Activated B cell treated with CpG ODN at 0.5 μM for 24 hours (primary cell): Measurements from ENCODE around the gene TGFBRAP1. TPM values are rescaled to one million over a fixed set of nuclear protein-coding genes. Genes with fewer than 3 reads are reported as not detected.

ENCODE experiments used
- ATAC-seq: fragments of 200-7000 bp; cut with Tn5 transposase; one replicate; pipeline ENCODE4 v1.10.0; 2021; ENCODE audit warnings: low read depth, mild to moderate bottlenecking, moderate library complexity
- CTCF ChIA-PET: fragments of 350-600 bp; sonication (Branson Sonifier 250); formaldehyde crosslinking; loops from one replicate; lab custom pipeline; 2021; ENCODE audit warnings: antibody characterized with exemption; lab: Charles Lee
- POLR2A ChIA-PET: fragments of 350-600 bp; sonication (Branson Sonifier 250); formaldehyde crosslinking; loops from one replicate; lab custom pipeline; 2021; ENCODE audit warnings: antibody characterized with exemption; lab: Charles Lee
- DNase-seq: peaks from one replicate; pipeline ENCODE4 v3.0.0; 2022
- H3K27ac Mint-ChIP-seq: one replicate; pipeline ENCODE4 v1.8.0; 2020; ENCODE audit warnings: mixed read lengths
- H3K27me3 Mint-ChIP-seq: one replicate; pipeline ENCODE4 v1.8.0; 2021; ENCODE audit warnings: mixed read lengths
- H3K36me3 Mint-ChIP-seq: one replicate; pipeline ENCODE4 v1.8.0; 2021; ENCODE audit warnings: low read depth, mixed read lengths
- H3K4me1 Mint-ChIP-seq: one replicate; pipeline ENCODE4 v1.8.0; 2021; ENCODE audit warnings: mixed read lengths
- H3K4me3 Mint-ChIP-seq: one replicate; pipeline ENCODE4 v1.8.0; 2020; ENCODE audit warnings: mild to moderate bottlenecking, mixed read lengths
- H3K9me3 Mint-ChIP-seq: one replicate; pipeline ENCODE4 v1.8.0; 2020; ENCODE audit warnings: mixed read lengths
- CTCF ChIP-seq: fragments of 200-600 bp; IDR thresholded peaks from one replicate; pipeline ENCODE4 v1.8.0; 2022; ENCODE audit warnings: antibody characterized with exemption, mild to moderate bottlenecking
- intact Hi-C: fragments of 100-400 bp; cut with micrococcal nuclease; formaldehyde crosslinking; loops from one replicate; pipeline ENCODE4 v1.15.1; 2024
- total RNA-seq: library from RNA; stranded (reverse); gene quantifications from 2 replicates; pipeline ENCODE4 v1.2.3, GENCODE V29; 2022

TGFBRAP1 gene
- total RNA-seq, 1 donor from 2014 or later = 25.2 TPM

GRCh38 chr2:105269426-105269825, 60.1 kb downstream of the TGFBRAP1 start:
- DNase-seq (no peak), ATAC-seq (no peak)
- no peak for TF ChIP-seq CTCF
- ChIA-PET POLR2A (no interaction called here), CTCF (no interaction called here)
- H3K4me1 Mint-ChIP-seq = no peaks in the 10 kb centered on the region
- no peaks in the 10 kb centered on the region for H3K27me3 Mint-ChIP-seq
- no peak overlapping the region for H3K27ac Mint-ChIP-seq
- peaks cover 97% of the 10 kb centered on the region for H3K36me3 Mint-ChIP-seq
- H3K9me3 Mint-ChIP-seq = no peaks in the 10 kb centered on the region
- H3K4me3 Mint-ChIP-seq = no peak overlapping the region
- intact Hi-C loops = no loop called here

DNA sequence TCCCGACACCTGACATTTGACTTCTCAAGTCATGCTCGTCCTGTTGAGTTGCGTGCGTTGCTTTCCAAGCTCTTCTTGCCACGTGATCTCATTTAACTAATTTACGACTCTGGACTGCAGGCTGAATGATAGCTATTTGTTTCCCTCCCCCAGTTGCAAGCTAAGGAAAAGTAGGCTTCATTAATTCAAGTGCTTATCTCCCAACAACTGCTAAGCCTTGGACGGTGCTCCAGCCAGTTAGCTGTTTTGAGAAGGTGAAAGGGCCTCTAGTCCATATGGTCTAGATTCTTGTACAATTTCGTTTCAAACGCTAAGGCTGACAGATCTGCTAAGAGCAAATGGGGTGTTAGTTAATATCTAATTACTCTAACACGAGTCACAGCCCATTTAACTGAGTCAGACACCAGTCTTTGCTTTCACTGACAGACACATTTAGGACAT, 66.9 kb downstream of the TGFBRAP1 start:
- CTCF ChIA-PET = no interaction called here
- no peak for ATAC-seq
- intact Hi-C loops = no loop called here
- Mint-ChIP-seq H3K4me3 (no peak overlapping the region), H3K4me1 (no peaks in the 10 kb centered on the region), H3K36me3 (peaks cover 48% of the 10 kb centered on the region), H3K9me3 (no peaks in the 10 kb centered on the region), H3K27ac (no peak overlapping the region), H3K27me3 (no peaks in the 10 kb centered on the region)
- TF ChIP-seq CTCF = no peak
- POLR2A ChIA-PET = no interaction called here
- DNase-seq = no peak

DNA sequence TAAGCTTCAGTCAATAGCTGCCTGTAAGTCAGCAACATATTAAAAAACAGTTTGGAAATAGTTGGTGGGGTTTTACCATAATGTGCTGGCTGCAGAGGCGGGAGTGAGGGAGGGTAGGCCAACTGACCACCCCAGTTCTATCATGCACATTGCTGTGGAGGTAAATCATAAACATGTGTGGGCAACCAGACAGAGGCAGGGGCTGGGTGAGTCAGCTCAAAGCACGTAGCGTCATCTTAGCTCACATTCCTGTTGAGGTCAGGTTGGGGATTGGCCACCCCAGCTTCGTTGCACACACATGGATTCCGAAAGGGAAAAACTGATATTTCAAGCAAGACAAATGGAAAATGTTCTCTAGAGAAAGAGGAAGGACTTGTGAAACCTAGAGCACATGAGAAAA, 68.5 kb downstream of the TGFBRAP1 start:
- no peak overlapping the region for H3K27ac Mint-ChIP-seq
- no peak overlapping the region for H3K4me3 Mint-ChIP-seq
- peaks cover 32% of the 10 kb centered on the region for H3K36me3 Mint-ChIP-seq
- intact Hi-C loops = no loop called here
- H3K27me3 Mint-ChIP-seq = no peaks in the 10 kb centered on the region
- no peak for DNase-seq
- H3K9me3 Mint-ChIP-seq = no peaks in the 10 kb centered on the region
- H3K4me1 Mint-ChIP-seq = no peaks in the 10 kb centered on the region
- ATAC-seq = no peak
- ChIA-PET CTCF (no interaction called here), POLR2A (no interaction called here)
- no peak for TF ChIP-seq CTCF

- no peak for TF ChIP-seq CTCF
- POLR2A ChIA-PET = no interaction called here
- peaks cover 13% of the 10 kb centered on the region for H3K36me3 Mint-ChIP-seq
- CTCF ChIA-PET = no interaction called here
- no peaks in the 10 kb centered on the region for H3K27me3 Mint-ChIP-seq
- H3K4me3 Mint-ChIP-seq = no peak overlapping the region
- H3K9me3 Mint-ChIP-seq = no peaks in the 10 kb centered on the region
- no peaks in the 10 kb centered on the region for H3K4me1 Mint-ChIP-seq
- no peak for ATAC-seq
- H3K27ac Mint-ChIP-seq = no peak overlapping the region
- intact Hi-C loops = no loop called here
- DNase-seq = no peak
These were observed 70.6 kb downstream of the TGFBRAP1 start for GRCh38 chr2:105258835-105259350.

DNA sequence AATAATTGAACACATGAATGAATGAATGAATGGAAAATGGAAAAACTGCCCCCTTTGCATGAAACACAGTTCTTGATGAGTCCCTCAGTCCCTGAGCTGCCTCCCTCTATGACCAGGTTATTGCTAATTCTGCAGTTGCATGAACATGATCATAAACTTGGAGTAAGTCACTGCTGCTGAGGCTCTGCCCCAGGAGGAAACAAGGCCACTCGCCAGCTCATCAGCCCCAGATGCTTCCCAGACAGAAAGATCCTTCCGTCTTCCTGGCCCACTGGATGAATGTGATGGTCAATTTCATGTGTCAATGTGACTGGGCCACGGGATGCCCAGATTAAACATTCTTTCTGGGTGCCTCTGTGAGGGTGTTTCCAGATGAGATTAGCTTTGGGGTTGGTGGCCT, 71.6 kb downstream of the TGFBRAP1 start:
- CTCF ChIA-PET = no interaction called here
- no peaks in the 10 kb centered on the region for H3K27me3 Mint-ChIP-seq
- POLR2A ChIA-PET = no interaction called here
- no peaks in the 10 kb centered on the region for H3K9me3 Mint-ChIP-seq
- ATAC-seq (no peak), DNase-seq (no peak)
- no peaks in the 10 kb centered on the region for H3K4me1 Mint-ChIP-seq
- peaks cover 8% of the 10 kb centered on the region for H3K36me3 Mint-ChIP-seq
- H3K27ac Mint-ChIP-seq = no peak overlapping the region
- no peak overlapping the region for H3K4me3 Mint-ChIP-seq
- TF ChIP-seq CTCF = no peak
- intact Hi-C loops = no loop called here
